Epithelial cell of prostate (primary cell): ENCODE results near the gene ZNF778.

ENCODE experiments used
- DNase-seq: peaks from one replicate; pipeline ENCODE4 v3.0.0-alpha.2; 2011; ENCODE audit warnings: low read depth, low spot score
- H3K27ac ChIP-seq: fragments of 450-650 bp; 2 replicates; pipeline ENCODE4 v1.5.1; 2017; ENCODE audit warnings: mild to moderate bottlenecking

Gene ZNF778

GRCh38 chr16:89272631-89273030 lies 55.1 kb downstream of the ZNF778 start:
- no peak overlapping the region for H3K27ac ChIP-seq
- no peak for DNase-seq

- H3K27ac ChIP-seq = no peak overlapping the region
- DNase-seq = no peak
Measured at GRCh38 chr16:89273741-89274472, 56.4 kb downstream of the ZNF778 start.

GRCh38 chr16:89274561-89275283 lies 57.2 kb downstream of the ZNF778 start:
- H3K27ac ChIP-seq = no peak overlapping the region
- DNase-seq = no peak

- no peak overlapping the region for H3K27ac ChIP-seq
Measured at GRCh38 chr16:89275284-89275584, 57.7 kb downstream of the ZNF778 start.

DNA sequence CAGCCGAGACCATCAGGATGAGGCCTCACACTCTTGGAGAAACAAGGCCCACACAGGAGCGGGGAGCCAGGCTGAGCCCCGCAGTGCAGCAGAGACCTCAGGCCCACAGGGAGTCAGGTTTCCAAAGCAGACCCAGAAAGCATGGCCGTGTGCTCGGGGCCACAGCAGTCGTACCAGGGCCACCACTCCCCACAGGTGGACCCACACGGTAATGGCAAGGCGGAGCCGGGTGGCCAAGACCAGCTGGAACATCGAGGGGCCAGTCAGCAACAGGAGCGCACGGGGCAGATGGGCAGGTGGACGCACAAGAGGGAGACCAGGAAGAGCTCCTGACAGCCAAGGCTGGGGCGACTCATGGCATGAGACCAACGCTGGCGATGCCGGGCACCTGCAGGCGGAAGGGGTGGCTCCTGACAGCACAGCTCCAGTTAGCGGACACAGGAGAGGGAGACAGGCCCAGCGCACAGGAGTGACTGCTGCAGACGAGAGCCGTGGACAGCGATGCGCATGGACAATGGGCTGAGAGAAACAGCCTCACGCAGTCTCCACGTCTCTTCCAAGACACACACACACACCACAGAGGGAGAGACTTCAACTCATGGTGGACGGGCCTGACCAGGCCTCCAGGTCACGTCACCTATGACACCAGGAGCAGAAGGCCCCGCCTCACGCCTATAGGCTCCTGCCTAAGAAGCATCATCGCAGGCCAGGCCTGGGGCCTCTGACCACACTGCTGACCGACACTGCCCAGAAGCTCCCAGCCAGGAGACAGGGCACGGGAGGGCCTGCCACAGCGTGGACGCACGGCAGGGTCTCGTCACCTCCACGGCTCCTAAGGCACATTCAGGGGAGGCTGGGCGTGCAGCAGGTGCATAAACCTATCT lies 58.6 kb downstream of the ZNF778 start:
- no peak overlapping the region for H3K27ac ChIP-seq
- no peak for DNase-seq

More at GRCh38 chr16:89275284-89275584, 57.7 kb downstream of the ZNF778 start:
- no peak for DNase-seq

DNA sequence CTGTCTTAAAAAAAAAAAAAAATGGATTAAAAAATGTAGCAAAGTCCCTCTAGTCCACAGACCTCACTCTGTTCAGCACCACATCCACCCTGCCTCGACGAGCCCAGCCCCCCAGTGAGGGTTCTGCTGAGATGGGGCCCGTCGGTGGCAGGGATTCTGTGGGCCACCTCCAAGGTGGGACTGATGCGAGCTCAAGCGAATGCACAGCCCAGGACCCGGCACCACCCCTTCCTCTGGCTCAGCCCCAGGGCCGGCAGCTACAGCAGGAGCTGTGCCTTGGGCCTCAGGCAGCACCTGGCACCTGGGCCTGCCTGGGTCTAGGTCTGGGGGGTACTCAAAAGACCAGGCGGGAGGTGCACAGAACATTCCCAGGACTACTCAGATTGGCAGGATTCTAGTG lies 59.5 kb downstream of the ZNF778 start:
- H3K27ac ChIP-seq = no peak overlapping the region
- DNase-seq = no peak

DNA sequence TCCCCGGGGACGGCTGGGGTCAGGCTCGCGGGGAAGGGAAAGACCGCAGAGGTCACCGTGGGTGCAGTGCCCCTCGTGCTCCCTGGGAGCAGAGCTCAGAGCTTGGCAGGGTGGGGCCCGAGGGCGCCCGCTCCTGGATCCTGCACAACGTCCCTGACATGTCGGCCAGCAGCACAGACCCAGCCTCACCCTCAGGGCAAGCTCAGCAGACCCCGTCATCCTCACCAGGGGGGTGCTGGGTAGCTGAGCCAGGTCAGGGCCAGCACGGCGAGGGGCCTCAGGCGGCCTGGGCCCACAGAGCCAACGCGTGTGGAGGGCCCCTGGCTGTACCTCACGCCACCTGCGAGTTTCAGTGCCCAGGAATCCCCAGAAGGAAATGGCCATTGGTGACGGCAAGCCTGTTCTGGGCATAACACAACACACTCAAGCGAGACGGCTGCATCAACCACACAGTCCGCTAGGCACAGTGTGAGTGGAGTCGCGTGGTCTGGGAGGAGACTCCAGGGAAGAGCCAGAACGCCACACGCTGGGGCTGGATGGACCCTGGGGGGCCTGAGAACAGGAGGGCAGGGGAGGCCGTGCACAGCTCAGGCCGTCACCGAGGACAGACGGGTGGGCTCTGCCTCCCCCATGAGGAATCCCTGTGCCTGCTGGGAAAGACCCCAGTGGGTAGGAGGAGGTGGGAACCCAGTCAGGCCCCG lies 60.3 kb downstream of the ZNF778 start:
- no peak overlapping the region for H3K27ac ChIP-seq
- DNase-seq = no peak

DNA sequence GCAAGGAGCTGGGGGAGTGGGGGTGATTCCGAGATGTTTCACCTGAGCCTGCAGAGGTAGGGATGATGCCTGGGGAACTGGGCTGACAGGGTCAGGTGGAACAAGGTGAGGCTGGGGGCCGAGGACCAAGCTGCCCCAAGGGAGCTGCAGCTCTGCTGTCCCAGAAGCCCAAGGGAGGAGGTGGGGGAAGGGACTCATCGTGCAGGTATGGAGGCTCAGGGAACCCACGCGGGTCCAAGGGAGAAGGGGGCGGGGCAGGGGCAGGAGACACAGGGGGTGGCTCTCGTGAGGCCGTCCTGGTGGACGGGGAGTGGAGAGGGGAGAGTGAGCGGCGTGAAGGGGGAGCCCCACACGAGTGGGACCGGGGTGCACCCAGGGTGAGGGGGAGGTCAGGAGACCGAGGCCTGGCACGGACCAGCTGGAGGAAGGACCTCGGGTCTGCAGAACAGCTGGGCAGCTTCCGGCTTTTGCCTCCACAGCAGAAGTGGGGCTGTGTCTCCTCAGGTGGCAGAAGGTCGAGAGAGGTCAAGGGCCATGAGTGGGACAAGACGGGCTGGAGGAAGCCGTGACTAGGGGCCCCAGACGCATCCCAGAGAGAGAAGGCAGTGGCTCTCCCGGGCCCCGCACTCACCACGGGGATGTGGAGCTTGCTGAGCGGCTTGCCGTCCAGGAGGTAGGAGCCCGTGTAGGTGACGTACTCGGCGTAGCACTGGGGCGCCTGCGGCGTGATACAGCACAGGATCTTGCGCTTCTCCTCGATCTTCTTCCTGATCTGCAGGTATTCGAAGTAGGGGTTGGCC lies 61.1 kb downstream of the ZNF778 start:
- no peak overlapping the region for H3K27ac ChIP-seq
- no peak for DNase-seq

DNA sequence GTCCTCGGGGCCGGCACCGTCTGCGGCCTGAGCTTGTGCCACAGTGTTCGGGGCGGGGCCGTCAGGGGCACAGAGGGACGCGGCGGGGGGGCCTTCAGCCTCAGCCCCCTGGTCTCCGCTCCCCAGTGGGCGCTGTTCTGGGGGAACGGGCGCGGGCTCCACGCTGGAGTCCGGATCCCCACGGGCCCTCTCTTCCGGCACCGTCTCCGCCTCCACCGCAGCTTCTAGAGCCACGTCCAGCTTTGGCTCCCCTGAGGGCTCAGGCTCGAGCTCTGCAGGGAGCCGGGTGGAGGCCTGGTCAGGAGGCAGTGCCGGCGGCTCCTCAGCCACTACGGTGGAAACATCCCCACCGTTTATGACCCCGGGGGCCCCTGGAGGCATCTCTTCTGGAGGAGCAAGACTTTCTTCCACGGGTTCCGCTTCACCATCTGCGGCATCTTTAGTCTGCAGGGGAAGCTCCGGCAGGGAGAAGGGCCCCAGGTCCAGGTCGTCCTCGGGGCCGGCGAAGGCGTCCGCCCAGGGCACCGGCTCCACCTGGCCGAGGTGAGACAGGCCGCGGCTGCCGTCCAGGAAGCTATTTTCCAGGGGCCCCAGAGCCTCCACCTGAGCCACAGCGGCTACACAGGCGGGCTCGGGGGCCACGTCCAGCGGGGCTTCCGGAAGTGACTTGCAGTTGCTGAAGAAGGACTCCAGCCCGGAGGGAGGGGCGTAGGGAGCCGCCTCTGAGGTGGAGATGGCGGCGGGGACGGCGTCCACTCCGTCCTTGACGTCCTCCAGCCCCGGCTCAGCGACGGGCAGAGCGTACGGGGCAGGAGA lies 62.4 kb downstream of the ZNF778 start:
- no peak for DNase-seq
- no peak overlapping the region for H3K27ac ChIP-seq

DNA sequence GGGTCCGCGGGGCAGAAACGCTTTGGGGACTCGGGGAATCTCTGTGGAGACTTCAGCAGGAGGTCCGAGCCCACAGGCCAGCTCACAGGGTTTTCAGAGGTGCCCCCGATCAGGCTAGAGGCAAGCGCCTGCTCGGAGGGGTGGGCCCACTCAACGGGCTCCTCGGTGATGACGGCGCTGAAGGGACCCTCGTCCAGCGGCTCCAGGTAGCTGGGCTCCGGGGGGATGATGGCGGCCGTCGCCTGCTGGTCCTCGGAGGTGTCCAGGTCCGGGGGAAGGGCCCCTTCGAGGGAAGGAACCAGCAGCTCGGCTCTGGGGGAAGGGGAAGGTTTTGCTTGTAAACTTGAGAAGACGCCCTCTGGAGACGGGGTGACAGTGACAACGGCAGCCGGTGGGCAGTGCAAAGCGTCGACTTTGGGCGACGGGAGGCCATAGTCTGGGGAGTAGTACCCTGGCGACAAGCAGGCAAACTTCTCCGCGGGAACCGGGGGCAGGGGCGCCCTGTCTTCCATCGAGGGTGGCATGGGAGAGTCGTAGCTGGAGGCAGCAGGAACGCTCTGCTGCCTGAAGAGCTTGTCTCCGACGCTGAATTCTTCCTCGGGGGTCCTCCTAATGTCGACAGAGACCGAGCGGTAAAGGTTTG lies 63.2 kb downstream of the ZNF778 start:
- DNase-seq = no peak
- H3K27ac ChIP-seq = no peak overlapping the region

DNA sequence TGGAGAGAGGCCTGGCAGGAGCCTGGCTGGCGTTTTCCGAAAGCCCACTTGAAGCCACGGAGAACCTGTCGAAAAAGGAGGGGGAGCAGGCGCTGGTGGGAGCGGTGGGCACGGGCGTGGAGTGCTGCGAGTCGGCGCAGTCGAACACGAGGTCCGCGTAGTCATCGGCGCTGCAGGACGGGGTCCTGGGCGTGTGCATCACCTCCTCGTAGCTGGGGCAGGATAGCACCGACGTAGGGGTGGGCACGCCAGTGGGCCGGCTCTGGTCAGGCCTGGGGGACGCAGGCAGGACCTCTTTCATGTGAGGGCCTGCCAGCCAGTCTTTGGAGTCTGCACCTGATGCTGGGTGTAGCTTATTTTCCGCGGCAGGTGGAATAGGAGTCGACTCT lies 63.7 kb downstream of the ZNF778 start:
- no peak for DNase-seq
- no peak overlapping the region for H3K27ac ChIP-seq

GRCh38 chr16:89281829-89282228 lies 64.3 kb downstream of the ZNF778 start:
- no peak for DNase-seq

DNA sequence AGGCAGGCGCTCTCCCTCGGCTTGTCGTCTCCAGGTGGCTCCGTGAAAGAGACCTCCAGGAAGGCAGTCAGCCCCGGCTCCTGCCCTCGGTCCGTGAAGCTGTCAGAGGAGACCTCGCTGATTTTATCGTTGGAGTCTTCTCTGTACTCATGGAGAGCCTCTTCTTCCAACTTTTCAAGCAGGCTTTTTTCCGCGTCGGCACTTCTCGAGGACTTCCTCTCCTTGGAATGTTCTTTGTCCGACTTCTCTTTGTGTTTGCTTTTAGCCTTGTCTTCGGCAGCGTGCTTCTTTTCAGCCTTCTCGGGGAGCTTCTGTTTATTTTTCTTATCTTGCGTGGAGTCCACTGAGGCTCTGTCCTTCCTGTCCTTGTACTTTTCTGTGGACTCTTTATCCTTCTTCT lies 65.0 kb downstream of the ZNF778 start:
- H3K27ac ChIP-seq = no peak overlapping the region
- DNase-seq = no peak

More at GRCh38 chr16:89281829-89282228, 64.3 kb downstream of the ZNF778 start:
- no peak overlapping the region for H3K27ac ChIP-seq

DNA sequence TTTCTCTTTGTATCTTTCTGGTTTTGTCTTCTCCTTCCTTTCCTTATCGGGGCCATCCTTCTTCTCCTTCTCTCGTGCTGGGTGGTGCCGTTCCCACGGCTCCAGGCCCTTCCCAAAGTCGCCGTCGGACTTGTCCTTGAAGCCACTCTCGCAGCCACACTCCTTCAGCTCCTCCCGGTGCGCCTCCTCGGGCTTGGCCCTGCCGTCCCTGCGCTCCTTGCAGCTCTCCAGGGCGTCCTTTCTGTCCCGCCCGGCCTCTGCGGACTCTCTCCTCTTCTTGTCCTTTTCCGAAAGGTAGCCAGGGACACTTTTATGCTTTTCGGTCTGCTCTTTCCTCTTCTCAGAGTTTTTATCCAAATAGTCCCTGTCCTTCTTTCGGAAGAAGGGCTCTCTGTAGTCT lies 65.9 kb downstream of the ZNF778 start:
- DNase-seq = no peak
- no peak overlapping the region for H3K27ac ChIP-seq

DNA sequence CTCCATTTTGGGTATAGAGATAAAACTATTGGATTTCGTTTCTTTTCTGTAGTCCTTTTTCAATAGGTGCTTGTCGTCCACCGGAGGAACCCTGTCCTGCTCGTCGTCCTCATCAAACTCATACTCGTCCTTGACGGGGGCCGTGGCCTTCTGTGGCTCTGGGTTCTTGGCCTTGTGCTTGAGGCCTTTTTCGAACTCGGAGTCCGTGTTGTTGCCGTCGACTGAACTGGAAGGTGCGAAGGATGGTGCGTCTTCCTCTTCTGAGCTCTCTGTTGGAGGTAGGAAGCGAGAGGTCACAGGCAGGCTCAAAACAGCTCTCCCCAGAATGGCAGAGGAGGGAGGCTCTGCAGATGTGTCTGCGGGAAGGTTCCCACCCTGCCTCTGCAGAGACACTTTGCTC lies 67.9 kb downstream of the ZNF778 start:
- no peak overlapping the region for H3K27ac ChIP-seq
- DNase-seq = no peak

DNA sequence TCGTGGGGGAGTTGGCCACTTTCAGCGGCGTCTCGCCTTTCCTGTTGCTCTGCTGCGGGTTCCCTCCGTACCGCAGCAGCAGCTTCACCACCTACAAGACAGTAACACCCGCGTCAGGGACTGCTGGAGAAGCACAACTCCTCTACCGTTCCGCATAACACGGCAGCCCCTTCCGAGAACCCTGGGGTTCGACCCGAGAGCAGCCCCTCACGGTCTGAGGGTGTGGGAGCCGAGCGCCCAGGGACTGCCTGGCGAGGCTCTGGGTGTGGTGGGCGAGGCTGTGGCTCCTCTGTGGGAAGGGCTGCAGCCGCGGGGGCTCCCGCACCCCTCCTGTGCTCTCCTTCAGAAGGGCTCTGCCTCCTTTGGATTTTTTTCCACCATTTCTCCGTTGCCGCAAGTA lies 68.6 kb downstream of the ZNF778 start:
- DNase-seq = no peak
- H3K27ac ChIP-seq = no peak overlapping the region
